Cerebellar nuclear complex (tissue), 1 donor: ENCODE results near the gene USP28.

Experiments used
- DNase-seq, 2 experiments: peaks; one replicate each; lab custom pipeline; 2025; lab: John Stamatoyannopoulos, UW

The USP28 gene

GRCh38 chr11:113876798-113877669 lies 1.7 kb upstream of the USP28 start:
- DNase-seq, result no peak

- no peak for DNase-seq
These were observed 864 bp upstream of the USP28 start for GRCh38 chr11:113876074-113876797.

GRCh38 chr11:113874581-113875233 lies 665 bp downstream of the USP28 start:
- DNase-seq, result no peak

GRCh38 chr11:113874096-113874495 lies 1.3 kb downstream of the USP28 start:
- DNase-seq, result no peak

- peak in 1 of 2 experiments; percentile 73 for DNase-seq
These were observed 2.1 kb downstream of the USP28 start for GRCh38 chr11:113873236-113873626.

- DNase-seq, result no peak
These were observed 4.0 kb downstream of the USP28 start for GRCh38 chr11:113871336-113871735.

- no peak for DNase-seq
These were observed 7.4 kb downstream of the USP28 start for GRCh38 chr11:113867843-113868503.

GRCh38 chr11:113865873-113866272 lies 9.5 kb downstream of the USP28 start:
- no peak for DNase-seq

GRCh38 chr11:113864410-113864809 lies 11.0 kb downstream of the USP28 start:
- no peak for DNase-seq

- no peak for DNase-seq
These were observed 12.9 kb downstream of the USP28 start for GRCh38 chr11:113862435-113862834.

GRCh38 chr11:113859665-113860064 lies 15.7 kb downstream of the USP28 start:
- no peak for DNase-seq

GRCh38 chr11:113856966-113857759 lies 18.2 kb downstream of the USP28 start:
- DNase-seq, result no peak

- no peak for DNase-seq
These were observed 19.6 kb downstream of the USP28 start for GRCh38 chr11:113855803-113856202.

- no peak for DNase-seq
These were observed 25.2 kb downstream of the USP28 start for GRCh38 chr11:113850188-113850587.

GRCh38 chr11:113849713-113850112 lies 25.7 kb downstream of the USP28 start:
- DNase-seq, result no peak

- no peak for DNase-seq
These were observed 27.8 kb downstream of the USP28 start for GRCh38 chr11:113847580-113847979.

- no peak for DNase-seq
These were observed 28.3 kb downstream of the USP28 start for GRCh38 chr11:113847111-113847510.

GRCh38 chr11:113841691-113842090 lies 33.7 kb downstream of the USP28 start:
- no peak for DNase-seq

GRCh38 chr11:113840932-113841664 lies 34.3 kb downstream of the USP28 start:
- no peak for DNase-seq

GRCh38 chr11:113839842-113840241 lies 35.5 kb downstream of the USP28 start:
- no peak for DNase-seq

- DNase-seq, result no peak
These were observed 37.4 kb downstream of the USP28 start for GRCh38 chr11:113838005-113838404.
